Measurements from ENCODE around the gene HSDL1. TPM values are rescaled to one million over a fixed set of nuclear protein-coding genes. Genes with fewer than 3 reads are reported as not detected.

Gene HSDL1
- total RNA-seq, 1 donor from 2014 or later: 81.7 TPM

- H3K4me1 Mint-ChIP-seq (ENCODE audit: low read depth, unreplicated experiment): peaks cover 28% of the 10 kb centered on the region
- peaks cover 5% of the 10 kb centered on the region for H3K27me3 Mint-ChIP-seq (ENCODE audit: unreplicated experiment)
- H3K27ac Mint-ChIP-seq (ENCODE audit: unreplicated experiment): peak overlapping the region; percentile 41
- TF ChIP-seq, protein P1, sequence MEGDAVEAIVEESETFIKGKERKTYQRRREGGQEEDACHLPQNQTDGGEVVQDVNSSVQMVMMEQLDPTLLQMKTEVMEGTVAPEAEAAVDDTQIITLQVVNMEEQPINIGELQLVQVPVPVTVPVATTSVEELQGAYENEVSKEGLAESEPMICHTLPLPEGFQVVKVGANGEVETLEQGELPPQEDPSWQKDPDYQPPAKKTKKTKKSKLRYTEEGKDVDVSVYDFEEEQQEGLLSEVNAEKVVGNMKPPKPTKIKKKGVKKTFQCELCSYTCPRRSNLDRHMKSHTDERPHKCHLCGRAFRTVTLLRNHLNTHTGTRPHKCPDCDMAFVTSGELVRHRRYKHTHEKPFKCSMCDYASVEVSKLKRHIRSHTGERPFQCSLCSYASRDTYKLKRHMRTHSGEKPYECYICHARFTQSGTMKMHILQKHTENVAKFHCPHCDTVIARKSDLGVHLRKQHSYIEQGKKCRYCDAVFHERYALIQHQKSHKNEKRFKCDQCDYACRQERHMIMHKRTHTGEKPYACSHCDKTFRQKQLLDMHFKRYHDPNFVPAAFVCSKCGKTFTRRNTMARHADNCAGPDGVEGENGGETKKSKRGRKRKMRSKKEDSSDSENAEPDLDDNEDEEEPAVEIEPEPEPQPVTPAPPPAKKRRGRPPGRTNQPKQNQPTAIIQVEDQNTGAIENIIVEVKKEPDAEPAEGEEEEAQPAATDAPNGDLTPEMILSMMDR (IDR thresholded peaks at IDR 0.05; ENCODE audit: partially characterized antibody, unreplicated experiment): no peak
- peaks cover 2% of the 10 kb centered on the region for H3K9me3 Mint-ChIP-seq (ENCODE audit: unreplicated experiment)
- no peak overlapping the region for H3K4me3 Mint-ChIP-seq (ENCODE audit: unreplicated experiment)
- DNase-seq: no peak
- H3K36me3 Mint-ChIP-seq (ENCODE audit: unreplicated experiment): no peaks in the 10 kb centered on the region
Observed at GRCh38 chr16:84105301-84105815, 39.6 kb downstream of the HSDL1 start.

GRCh38 chr16:84104231-84104630 is 40.7 kb downstream of the HSDL1 start:
- Mint-ChIP-seq H3K9me3 (ENCODE audit: unreplicated experiment) (peaks cover 2% of the 10 kb centered on the region), H3K4me3 (ENCODE audit: unreplicated experiment) (no peak overlapping the region), H3K36me3 (ENCODE audit: unreplicated experiment) (no peaks in the 10 kb centered on the region), H3K27ac (ENCODE audit: unreplicated experiment) (no peak overlapping the region), H3K27me3 (ENCODE audit: unreplicated experiment) (peaks cover 5% of the 10 kb centered on the region), H3K4me1 (ENCODE audit: low read depth, unreplicated experiment) (peaks cover 21% of the 10 kb centered on the region)
- TF ChIP-seq, protein P1 (IDR thresholded peaks at IDR 0.05; ENCODE audit: partially characterized antibody, unreplicated experiment): no peak
- no peak for DNase-seq

GRCh38 chr16:84103678-84104077 is 41.3 kb downstream of the HSDL1 start:
- TF ChIP-seq, protein P1 (IDR thresholded peaks at IDR 0.05; ENCODE audit: partially characterized antibody, unreplicated experiment): no peak
- Mint-ChIP-seq H3K4me1 (ENCODE audit: low read depth, unreplicated experiment) (peaks cover 18% of the 10 kb centered on the region), H3K27ac (ENCODE audit: unreplicated experiment) (no peak overlapping the region), H3K4me3 (ENCODE audit: unreplicated experiment) (no peak overlapping the region), H3K9me3 (ENCODE audit: unreplicated experiment) (peaks cover 2% of the 10 kb centered on the region), H3K27me3 (ENCODE audit: unreplicated experiment) (peaks cover 5% of the 10 kb centered on the region), H3K36me3 (ENCODE audit: unreplicated experiment) (no peaks in the 10 kb centered on the region)
- no peak for DNase-seq

DNA sequence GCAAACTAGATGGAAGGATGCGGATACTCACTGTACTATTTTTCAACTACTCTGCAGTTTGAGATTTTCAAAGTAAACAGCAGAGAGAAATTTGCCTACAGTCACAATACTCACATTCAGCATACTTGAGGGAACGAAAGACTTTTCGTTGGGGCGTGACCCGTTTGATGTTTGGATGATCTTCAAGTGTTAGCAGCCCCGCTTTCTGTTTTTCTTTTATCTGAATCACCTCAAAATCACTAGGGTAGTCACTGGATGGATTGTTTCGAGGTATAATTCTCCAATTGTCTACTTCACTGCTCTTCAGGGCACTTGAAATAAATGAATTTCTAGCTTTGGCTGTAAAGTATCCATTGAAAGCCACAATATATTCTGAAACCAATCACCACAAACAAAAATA is 46.0 kb downstream of the HSDL1 start:
- no peaks in the 10 kb centered on the region for H3K9me3 Mint-ChIP-seq (ENCODE audit: unreplicated experiment)
- DNase-seq: no peak
- H3K27ac Mint-ChIP-seq (ENCODE audit: unreplicated experiment): peak overlapping the region; percentile 19
- H3K4me3 Mint-ChIP-seq (ENCODE audit: unreplicated experiment): no peak overlapping the region
- no peaks in the 10 kb centered on the region for H3K36me3 Mint-ChIP-seq (ENCODE audit: unreplicated experiment)
- TF ChIP-seq, protein P1 (IDR thresholded peaks at IDR 0.05; ENCODE audit: partially characterized antibody, unreplicated experiment): no peak
- peaks cover 15% of the 10 kb centered on the region for H3K4me1 Mint-ChIP-seq (ENCODE audit: low read depth, unreplicated experiment)
- no peaks in the 10 kb centered on the region for H3K27me3 Mint-ChIP-seq (ENCODE audit: unreplicated experiment)

GRCh38 chr16:84096447-84097005 is 48.5 kb downstream of the HSDL1 start:
- peaks cover 27% of the 10 kb centered on the region for H3K4me1 Mint-ChIP-seq (ENCODE audit: low read depth, unreplicated experiment)
- no peaks in the 10 kb centered on the region for H3K36me3 Mint-ChIP-seq (ENCODE audit: unreplicated experiment)
- H3K4me3 Mint-ChIP-seq (ENCODE audit: unreplicated experiment): no peak overlapping the region
- DNase-seq: no peak
- peaks cover 2% of the 10 kb centered on the region for H3K9me3 Mint-ChIP-seq (ENCODE audit: unreplicated experiment)
- peaks cover under 1% of the 10 kb centered on the region for H3K27me3 Mint-ChIP-seq (ENCODE audit: unreplicated experiment)
- H3K27ac Mint-ChIP-seq (ENCODE audit: unreplicated experiment): no peak overlapping the region
- TF ChIP-seq, protein P1 (IDR thresholded peaks at IDR 0.05; ENCODE audit: partially characterized antibody, unreplicated experiment): no peak

Data from glutamatergic neuron (in vitro differentiated cells).